ENCODE results near the gene GBGT1.

The GBGT1 gene

DNA sequence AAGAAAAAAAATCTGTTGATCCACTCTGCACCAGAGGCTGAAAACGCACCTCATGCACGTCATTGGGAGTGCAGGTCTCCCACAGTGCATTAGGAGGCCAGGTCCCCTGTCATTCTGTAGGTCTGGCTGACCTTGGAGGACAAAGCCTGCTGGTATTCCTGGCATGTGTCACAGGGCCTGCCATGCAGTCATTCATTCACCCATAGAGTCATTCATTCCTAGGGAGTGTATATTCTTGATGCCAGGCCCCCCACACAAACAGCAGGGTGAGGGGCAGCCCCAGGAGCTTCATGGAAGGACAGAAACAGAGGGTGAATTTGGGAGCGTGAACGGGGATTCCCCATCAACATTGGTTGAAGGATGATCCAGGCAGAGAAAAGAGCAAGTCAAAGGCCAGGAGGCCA lies 2.2 kb downstream of the GBGT1 start:
- DNase-seq, result no peak

GRCh38 chr9:133160742-133161546 lies 2.8 kb downstream of the GBGT1 start:
- peak; percentile 35 for DNase-seq

DNA sequence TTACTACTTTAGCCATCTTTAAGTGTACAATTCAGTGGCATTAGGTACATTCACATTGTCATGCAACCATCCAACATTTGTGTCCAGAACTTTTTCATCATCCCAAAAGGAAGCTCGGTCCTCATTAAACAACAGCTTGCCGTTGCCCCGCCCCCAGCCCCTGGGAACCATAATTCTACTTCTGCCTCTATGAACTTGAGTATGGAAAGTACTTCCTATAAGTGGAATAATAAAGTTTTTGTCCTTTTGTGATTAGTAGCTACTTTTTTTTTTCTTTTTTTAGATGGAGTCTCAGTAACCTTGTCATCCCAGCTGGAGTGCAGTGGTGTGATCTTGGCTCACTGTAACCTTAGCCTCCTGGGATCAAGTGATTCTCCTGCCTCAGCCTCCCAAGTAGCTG lies 5.0 kb downstream of the GBGT1 start:
- no peak for DNase-seq

- DNase-seq, result no peak
These were observed 8.6 kb downstream of the GBGT1 start for GRCh38 chr9:133155156-133155555.

GRCh38 chr9:133154097-133154989 lies 9.4 kb downstream of the GBGT1 start:
- no peak for DNase-seq

DNA sequence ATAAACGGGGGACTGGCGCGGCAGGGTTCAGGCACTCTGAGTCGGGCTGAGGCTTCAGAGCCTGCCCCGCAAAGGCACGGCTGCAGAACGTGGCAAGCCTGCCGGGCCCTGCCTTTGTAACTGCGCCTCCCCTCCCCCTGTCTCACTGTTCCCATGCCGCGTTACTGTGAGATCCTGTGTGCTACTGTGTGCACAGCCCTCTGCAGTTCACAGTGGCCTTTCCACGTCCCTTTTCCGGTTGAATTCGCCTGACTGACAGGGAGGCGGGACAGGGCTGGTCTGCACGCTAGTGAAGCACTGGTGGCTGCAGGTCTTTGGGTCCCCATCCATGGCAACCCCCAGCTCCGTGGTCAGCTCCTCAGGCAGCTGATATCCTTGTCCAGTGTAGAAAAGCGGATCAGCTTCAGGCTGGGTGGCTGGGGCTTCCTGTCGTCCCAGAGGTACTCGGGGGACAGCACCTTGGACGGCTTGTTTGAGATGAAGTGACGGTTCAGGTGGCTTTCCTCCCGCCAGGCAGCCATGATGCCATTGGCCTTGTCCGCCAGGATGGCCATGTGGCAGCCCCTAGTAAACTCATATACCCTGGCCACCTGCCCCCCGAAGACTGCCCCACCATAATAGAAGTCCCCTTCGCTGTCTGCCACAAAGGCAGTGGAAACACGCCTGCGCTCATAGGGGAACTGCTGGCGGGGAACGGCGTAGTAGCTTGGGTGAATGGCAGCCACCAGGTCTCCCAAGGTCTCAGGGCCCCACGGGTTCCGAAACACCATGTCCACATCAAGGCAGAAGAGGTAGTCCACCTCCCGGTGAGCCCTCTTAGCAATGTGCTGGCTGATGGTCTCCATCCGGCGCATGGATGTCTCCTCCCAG lies 10.3 kb downstream of the GBGT1 start:
- no peak for DNase-seq

GRCh38 chr9:133151601-133152525 lies 11.9 kb downstream of the GBGT1 start:
- DNase-seq, result no peak

DNA sequence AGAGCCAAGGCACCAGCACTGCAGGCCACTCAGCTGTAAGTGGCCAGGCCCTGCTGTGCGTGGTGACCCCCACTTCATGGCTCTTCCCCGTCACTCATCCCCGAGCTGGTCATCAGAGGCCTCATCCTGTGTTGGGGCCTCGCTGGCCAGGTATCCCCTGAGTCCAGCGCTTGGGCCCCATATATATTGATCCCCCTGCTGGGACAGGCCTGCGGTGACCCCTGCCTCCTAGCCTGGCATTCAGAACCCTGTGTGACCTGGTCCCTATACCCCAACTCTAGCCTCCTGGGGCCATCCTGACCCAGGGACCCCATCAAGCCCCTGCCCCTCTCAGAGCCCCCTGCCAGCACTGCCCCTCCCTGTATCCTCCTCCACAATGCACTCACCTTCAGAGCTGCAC lies 12.7 kb downstream of the GBGT1 start:
- DNase-seq, result no peak

- peak; percentile 78 for DNase-seq
These were observed 14.3 kb downstream of the GBGT1 start for GRCh38 chr9:133149130-133150015.

DNA sequence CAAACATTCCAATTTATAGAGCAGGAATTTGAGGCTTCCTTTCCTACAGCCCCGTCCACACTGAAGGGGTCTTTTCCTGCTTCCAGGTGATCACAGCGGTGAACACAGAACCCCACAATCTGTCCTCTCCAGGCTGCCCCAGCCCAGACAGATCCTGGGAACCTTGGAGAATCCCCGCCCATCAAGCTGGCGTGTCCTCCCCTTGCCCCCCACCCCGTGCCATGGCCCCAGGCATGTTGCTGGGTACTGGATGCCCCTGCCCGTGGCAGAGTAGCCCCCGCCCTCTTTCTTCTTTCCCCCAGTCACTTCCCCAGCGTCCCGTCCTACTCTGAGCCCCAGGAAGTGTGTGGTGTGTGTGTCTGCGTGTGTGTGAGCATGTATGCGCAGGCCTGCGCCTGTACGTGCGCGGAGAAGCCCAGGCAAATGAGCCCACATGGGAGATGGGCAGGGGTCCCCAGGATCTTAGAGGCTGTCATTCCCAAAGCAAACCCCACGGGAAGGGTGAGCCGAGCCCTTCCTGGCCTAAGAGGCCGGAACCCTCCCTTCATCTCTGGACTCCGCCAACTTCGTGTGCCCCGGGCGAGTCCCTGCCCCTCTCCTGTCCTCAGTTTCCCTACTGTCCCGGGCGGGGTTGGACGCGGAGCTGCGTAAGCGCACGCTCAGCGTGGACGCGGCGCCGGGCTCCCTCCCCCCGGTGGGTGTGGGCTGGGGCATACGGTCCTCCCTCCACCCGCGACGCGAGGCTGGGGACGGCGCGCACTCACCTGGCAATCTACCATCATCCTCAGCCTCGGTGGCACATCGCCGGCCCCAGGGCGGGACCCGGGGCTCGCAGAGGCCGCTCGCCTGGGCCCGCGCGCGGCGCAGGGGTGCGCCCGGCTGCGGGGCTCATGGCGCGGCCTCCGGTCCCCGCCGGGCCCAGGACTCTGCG lies 15.2 kb downstream of the GBGT1 start:
- peak; percentile 52 for DNase-seq

DNA sequence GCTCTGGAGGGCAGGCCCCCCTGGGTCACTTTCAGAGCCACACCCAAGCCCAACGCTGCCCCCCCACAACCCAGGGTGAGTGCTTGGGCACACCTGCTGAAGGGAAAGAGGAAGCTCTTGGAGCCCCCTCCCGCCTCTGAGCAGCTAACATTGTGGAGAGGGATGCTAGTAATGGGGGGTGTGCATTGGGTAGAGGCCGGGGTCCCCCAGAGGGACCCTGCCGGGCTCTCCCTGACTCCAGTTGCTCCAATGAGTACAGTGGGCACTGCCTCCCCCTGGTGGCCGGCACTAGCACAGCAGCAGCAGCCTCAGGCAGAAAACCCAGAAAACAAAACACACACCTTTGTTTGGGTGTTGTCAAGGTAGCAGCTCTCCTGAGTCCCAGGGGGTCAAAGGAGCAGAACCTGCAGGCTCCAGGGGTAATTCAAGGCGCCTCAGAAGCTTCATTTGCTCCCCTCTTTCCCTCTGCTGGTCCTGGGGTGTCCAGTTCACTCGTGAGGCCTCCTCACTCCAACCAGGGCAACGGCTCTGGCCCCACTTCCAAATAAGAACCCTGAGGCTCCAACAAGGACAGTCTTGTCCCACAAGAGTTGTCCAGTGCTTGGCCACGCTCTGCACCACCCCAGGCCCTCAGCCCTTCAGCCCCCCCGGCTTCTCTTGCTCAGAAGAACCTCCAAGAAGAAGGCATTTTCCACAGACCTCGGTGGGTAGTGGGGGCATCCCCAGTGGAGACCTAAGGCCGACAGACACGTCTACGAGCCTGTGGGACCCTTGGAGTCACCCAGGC lies 16.1 kb downstream of the GBGT1 start:
- peak; percentile 82 for DNase-seq

DNA sequence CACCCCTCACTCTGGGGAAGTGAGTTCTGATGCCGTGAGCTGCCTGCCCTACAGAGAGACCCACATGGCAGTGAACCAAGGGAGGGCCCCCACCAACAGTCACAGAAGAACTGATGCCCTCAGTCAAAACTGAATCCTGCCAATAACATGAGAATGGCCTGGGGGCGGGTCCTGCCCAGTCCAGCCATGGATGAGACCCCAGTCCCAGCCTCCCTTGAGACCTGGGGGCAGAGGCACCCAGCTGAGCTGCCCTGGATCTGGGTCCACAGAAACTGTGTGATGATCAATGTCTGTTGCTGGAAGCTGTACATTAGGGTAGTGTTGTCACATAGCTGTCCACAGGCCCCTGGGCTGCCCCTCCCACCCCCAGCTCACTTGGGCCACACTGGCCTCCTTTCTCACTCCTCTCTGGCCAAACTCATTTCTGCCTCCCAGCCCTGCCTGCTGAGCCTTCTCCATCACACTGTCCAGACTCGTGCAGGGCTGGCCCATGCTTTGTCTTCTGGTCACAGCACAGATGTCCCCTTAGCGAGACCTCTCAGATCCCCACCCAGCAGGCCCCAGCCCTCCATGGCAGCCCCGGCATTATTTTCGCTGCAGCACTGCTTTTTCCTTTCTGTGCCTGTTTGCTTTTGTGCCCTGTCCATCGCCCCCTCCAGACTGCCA lies 16.8 kb downstream of the GBGT1 start:
- DNase-seq, result no peak

- no peak for DNase-seq
These were observed 18.5 kb downstream of the GBGT1 start for GRCh38 chr9:133144904-133145851.

GRCh38 chr9:133144142-133144903 lies 19.4 kb downstream of the GBGT1 start:
- DNase-seq, result peak; percentile 88

- DNase-seq, result no peak
These were observed 20.0 kb downstream of the GBGT1 start for GRCh38 chr9:133143639-133144141.
